Gastrocnemius medialis (tissue), 4 donors: ENCODE results near the gene LRRC4C. TPM values are rescaled to one million over a fixed set of nuclear protein-coding genes. Genes with fewer than 3 reads are reported as not detected.

Source experiments
- ATAC-seq, 2 donors: fragments of 150-250 bp; one replicate each; pipeline ENCODE4 v1.9.1; 2016
- DNase-seq, 2 donors: peaks; one replicate each; pipeline ENCODE4 v3.0.0-alpha.2; 2019
- H3K27ac ChIP-seq, 4 donors: fragments of 200-600 bp; sonication (generic); 1 replicate in 1 of 4; 2 replicates in 3 of 4; pipeline ENCODE4 v1.5.1; 2016 to 2018; ENCODE audit warnings: mild to moderate bottlenecking in 2 of 4, moderate library complexity in 1 of 4
- H3K27me3 ChIP-seq, 3 donors: fragments of 200-600 bp; sonication (generic) in 2 of 3; 1 replicate in 1 of 3; 2 replicates in 2 of 3; pipeline versions ENCODE4 v1.5.1 to v1.6.0; 2016 to 2019; ENCODE audit warnings: mild to moderate bottlenecking in 1 of 3, moderate library complexity in 1 of 3
- H3K36me3 ChIP-seq, 2 donors: fragments of 200-600 bp; sonication (generic) in 1 of 2; one replicate each; pipeline ENCODE4 v1.5.1; 2017 to 2018
- H3K4me1 ChIP-seq, 2 donors: fragments of 200-600 bp; sonication (generic) in 1 of 2; one replicate each; pipeline ENCODE4 v1.5.1; 2016 to 2017; ENCODE audit warnings: mild to moderate bottlenecking in 2 of 2
- H3K4me3 ChIP-seq, 4 donors: fragments of 200-600 bp; sonication (generic) in 3 of 4; 1 replicate in 1 of 4; 2 replicates in 3 of 4; pipeline ENCODE4 v1.5.1; 2016 to 2019; ENCODE audit warnings: mild to moderate bottlenecking in 2 of 4
- H3K9me3 ChIP-seq, 3 donors: fragments of 200-600 bp; sonication (generic) in 2 of 3; 1 replicate in 1 of 3; 2 replicates in 2 of 3; pipeline ENCODE4 v1.5.1; 2016 to 2019
- CTCF ChIP-seq, 5 experiments: fragments of 450-650 bp in 3 of 5; fragments of 200-600 bp in 2 of 5; sonication (generic) in 2 of 5; IDR thresholded peaks in 4 of 5; conservative IDR thresholded peaks in 1 of 5; 1 replicate in 4 of 5; 2 replicates in 1 of 5; pipeline ENCODE4 v1.5.1; 2016 to 2019; ENCODE audit warnings: antibody characterized with exemption in 5 of 5, mild to moderate bottlenecking in 3 of 5, moderate library complexity in 3 of 5
- POLR2A ChIP-seq, 2 donors: fragments of 450-650 bp; IDR thresholded peaks; one replicate each; pipeline ENCODE4 v1.6.1; 2017; ENCODE audit warnings: antibody characterized with exemption in 2 of 2, mild to moderate bottlenecking in 2 of 2, moderate library complexity in 2 of 2
- in situ Hi-C, 4 donors: fragments of 200-750 bp; cut with MboI; loops; one replicate each; pipeline versions ENCODE4 v1.15.0 to v1.8.0; 2017; ENCODE audit warnings: low sequenced_read_pairs in 4 of 4
- intact Hi-C: fragments of 100-400 bp; cut with DNase I; formaldehyde crosslinking; loops from one replicate; pipeline ENCODE4 v1.15.1; 2023; ENCODE audit warnings: low total_unique reads
- total RNA-seq, 4 donors: library from RNA; depleted of rRNA; stranded (reverse); fragments of >200 nt; gene quantifications; one replicate each; pipeline versions ENCODE4 v1.1.0 to v1.2.3, GENCODE V29; 2016

Gene LRRC4C
- total RNA-seq, 4 donors from 2014 or later = 0.15 to 0.59 (median 0.24) TPM; not detected in 1

GRCh38 chr11:40271361-40271760 is 1188.1 kb downstream of the LRRC4C start:
- Histone ChIP-seq H3K9me3 (no peaks in the 10 kb centered on the region), H3K4me3 (no peak overlapping the region), H3K27me3 (no peaks in the 10 kb centered on the region), H3K27ac (no peak overlapping the region), H3K36me3 (no peaks in the 10 kb centered on the region), H3K4me1 (no peaks in the 10 kb centered on the region)
- DNase-seq (no peak), ATAC-seq (no peak)
- TF ChIP-seq CTCF (IDR thresholded peaks at IDR 0.05 in 4 of 5, conservative IDR thresholded peaks at IDR 0.05 in 1 of 5) = no peak
- no peak for TF ChIP-seq POLR2A (IDR thresholded peaks at IDR 0.05)
- intact Hi-C loops = no loop called here
- in situ Hi-C loops = no loop called here

GRCh38 chr11:40269865-40270264 is 1189.6 kb downstream of the LRRC4C start:
- H3K4me1 ChIP-seq = no peaks in the 10 kb centered on the region
- ATAC-seq = no peak
- H3K4me3 ChIP-seq = no peak overlapping the region
- H3K27ac ChIP-seq = no peak overlapping the region
- in situ Hi-C loops = no loop called here
- H3K9me3 ChIP-seq = no peaks in the 10 kb centered on the region
- DNase-seq = no peak
- H3K27me3 ChIP-seq = no peaks in the 10 kb centered on the region
- intact Hi-C loops = no loop called here
- TF ChIP-seq CTCF (IDR thresholded peaks at IDR 0.05 in 4 of 5, conservative IDR thresholded peaks at IDR 0.05 in 1 of 5) (no peak), POLR2A (IDR thresholded peaks at IDR 0.05) (no peak)
- H3K36me3 ChIP-seq = no peaks in the 10 kb centered on the region

GRCh38 chr11:40268551-40268950 is 1190.9 kb downstream of the LRRC4C start:
- intact Hi-C loops = no loop called here
- DNase-seq = no peak
- Histone ChIP-seq H3K27me3 (no peaks in the 10 kb centered on the region), H3K4me3 (no peak overlapping the region), H3K36me3 (no peaks in the 10 kb centered on the region), H3K9me3 (no peaks in the 10 kb centered on the region), H3K27ac (no peak overlapping the region), H3K4me1 (no peaks in the 10 kb centered on the region)
- TF ChIP-seq POLR2A (IDR thresholded peaks at IDR 0.05) (no peak), CTCF (IDR thresholded peaks at IDR 0.05 in 4 of 5, conservative IDR thresholded peaks at IDR 0.05 in 1 of 5) (no peak)
- in situ Hi-C loops = no loop called here
- no peak for ATAC-seq

GRCh38 chr11:40255457-40255856 is 1204.0 kb downstream of the LRRC4C start:
- H3K4me1 ChIP-seq = no peaks in the 10 kb centered on the region
- intact Hi-C loops = no loop called here
- ATAC-seq (no peak), DNase-seq (no peak)
- in situ Hi-C loops = no loop called here
- no peaks in the 10 kb centered on the region for H3K9me3 ChIP-seq
- H3K36me3 ChIP-seq = no peaks in the 10 kb centered on the region
- TF ChIP-seq POLR2A (IDR thresholded peaks at IDR 0.05) = no peak
- TF ChIP-seq CTCF (IDR thresholded peaks at IDR 0.05 in 4 of 5, conservative IDR thresholded peaks at IDR 0.05 in 1 of 5) = no peak
- H3K27me3 ChIP-seq = no peaks in the 10 kb centered on the region
- no peak overlapping the region for H3K4me3 ChIP-seq
- H3K27ac ChIP-seq = no peak overlapping the region

- no peaks in the 10 kb centered on the region for H3K4me1 ChIP-seq
These were observed 1206.3 kb downstream of the LRRC4C start for GRCh38 chr11:40253166-40253565.

More at GRCh38 chr11:40253166-40253565, 1206.3 kb downstream of the LRRC4C start:
- Histone ChIP-seq H3K27me3 (no peaks in the 10 kb centered on the region), H3K36me3 (no peaks in the 10 kb centered on the region), H3K27ac (no peak overlapping the region), H3K4me3 (no peak overlapping the region), H3K9me3 (no peaks in the 10 kb centered on the region)
- in situ Hi-C loops = no loop called here
- intact Hi-C loops = no loop called here
- no peak for TF ChIP-seq POLR2A (IDR thresholded peaks at IDR 0.05)
- TF ChIP-seq CTCF (IDR thresholded peaks at IDR 0.05 in 4 of 5, conservative IDR thresholded peaks at IDR 0.05 in 1 of 5) = no peak
- DNase-seq = no peak
- ATAC-seq = no peak
